DND-41 (cell line): Measurements from ENCODE around the gene NUS1.

Experiments used
- CTCF ChIP-seq: IDR thresholded peaks from 2 replicates; pipeline ENCODE4 v1.5.1; 2012; ENCODE audit warnings: borderline replicate concordance, low read length, moderate library complexity, mild to moderate bottlenecking; ENCODE audit not compliant: poor library complexity, severe bottlenecking; ENCODE audit errors: extremely low read depth
- EZH2 ChIP-seq: IDR thresholded peaks from 3 replicates; pipeline ENCODE4 v1.6.1; 2012; ENCODE audit warnings: borderline replicate concordance, low read depth, mild to moderate bottlenecking, moderate library complexity, low read length, inconsistent platforms; ENCODE audit not compliant: severe bottlenecking

- TF ChIP-seq EZH2, result no peak
- no peak for TF ChIP-seq CTCF
Measured at GRCh38 chr6:117653949-117654348, 21.3 kb upstream of the NUS1 start.
